Neural progenitor cell (in vitro differentiated cells): Measurements from ENCODE around the gene WDR70.
"Not testable (repeated sequence)": the region's sequence is repeated elsewhere in the genome, so short reads cannot be mapped to it uniquely, and the experiment has no call there.

Experiments used
- CTCF ChIP-seq: fragments of 200-600 bp; sonication (generic); IDR thresholded peaks from 2 replicates; pipeline ENCODE4 v1.5.1; 2017; ENCODE audit warnings: antibody characterized with exemption, mild to moderate bottlenecking
- EZH2phosphoT487 ChIP-seq: fragments of 200-600 bp; sonication (generic); IDR thresholded peaks from 2 replicates; pipeline ENCODE4 v1.6.1; 2017; ENCODE audit warnings: antibody characterized with exemption

GRCh38 chr5:37451991-37452390 is 72.9 kb downstream of the WDR70 start:
- TF ChIP-seq CTCF, EZH2phosphoT487: not testable (repeated sequence)
